HG03097 (cell line): ENCODE measurements around the gene THOC7.

Experiments used
- ATAC-seq: cut with Tn5 transposase; IDR thresholded peaks from one replicate; pipeline ENCODE4 v1.9.1; 2021; ENCODE audit not compliant: unreplicated experiment, low FRiP score

Gene THOC7

DNA sequence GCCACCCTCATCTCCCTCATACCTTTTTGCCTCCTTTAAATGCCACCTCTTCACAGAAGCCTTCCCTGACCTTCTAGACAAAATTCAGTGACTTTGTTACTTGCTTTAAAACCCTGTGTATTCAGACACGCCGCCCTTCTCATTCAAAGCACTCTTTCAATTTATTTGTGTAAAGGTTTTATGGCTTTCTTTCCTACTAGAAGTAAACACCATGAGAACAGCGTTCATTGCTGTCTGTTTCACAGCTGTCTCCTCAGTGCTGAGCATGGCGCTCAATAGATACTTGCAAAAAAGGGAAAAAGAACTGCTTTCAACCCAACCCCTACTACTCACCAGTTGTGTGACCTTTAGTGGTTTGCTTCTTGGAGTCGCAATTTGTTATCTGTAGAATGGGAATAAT is 17.0 kb upstream of the THOC7 start:
- no peak for ATAC-seq

GRCh38 chr3:63878394-63879060 is 14.9 kb upstream of the THOC7 start:
- no peak for ATAC-seq

DNA sequence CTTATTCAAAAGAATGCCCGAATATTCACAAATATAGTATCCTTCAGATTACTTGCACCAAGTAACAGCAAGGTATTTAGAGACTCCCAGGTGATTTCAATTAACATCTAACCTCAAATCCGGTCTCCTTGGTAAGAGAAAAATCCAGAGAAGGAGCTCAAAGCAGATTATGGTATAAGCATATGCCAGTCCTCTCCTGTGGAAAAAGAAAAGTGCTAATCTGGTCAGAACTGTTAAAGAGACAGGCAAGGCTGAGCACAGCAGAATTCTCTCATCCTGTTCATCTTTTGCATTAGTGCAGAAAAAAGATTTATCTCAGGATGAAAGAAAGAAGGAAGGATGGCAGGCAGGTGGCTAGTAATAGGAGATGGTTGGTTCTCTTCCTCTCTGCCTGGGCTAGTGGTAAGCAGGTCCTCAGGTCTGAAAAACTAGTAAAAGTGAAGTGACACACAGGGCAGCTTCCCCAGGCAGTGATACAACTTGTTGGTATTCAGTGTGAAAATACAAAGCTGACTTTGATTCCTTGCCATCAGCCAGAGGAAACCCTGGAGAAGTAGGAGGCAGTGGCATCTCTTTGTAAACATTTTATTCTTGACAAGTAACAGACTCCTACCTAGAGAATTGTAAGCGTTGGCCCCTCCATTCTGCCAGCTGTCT is 14.3 kb upstream of the THOC7 start:
- no peak for ATAC-seq

DNA sequence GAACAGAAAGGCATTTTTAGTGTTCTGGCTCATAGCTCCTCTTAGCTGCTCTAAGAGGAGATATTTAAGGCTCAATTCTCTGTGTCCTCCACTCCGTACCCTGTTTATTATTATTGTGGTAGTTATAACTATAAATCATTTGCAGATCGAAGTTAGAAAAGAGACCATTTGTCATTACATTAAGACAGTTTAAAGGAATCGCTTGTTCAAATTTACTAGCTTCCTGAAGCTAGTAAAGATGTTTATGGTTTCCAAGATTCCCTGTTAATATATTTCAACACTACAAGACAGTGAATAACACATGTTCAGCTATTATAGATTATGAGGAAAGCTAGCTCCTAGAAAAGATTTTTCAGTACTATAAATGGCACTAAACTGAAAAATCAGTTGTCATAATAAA is 12.7 kb upstream of the THOC7 start:
- no peak for ATAC-seq

DNA sequence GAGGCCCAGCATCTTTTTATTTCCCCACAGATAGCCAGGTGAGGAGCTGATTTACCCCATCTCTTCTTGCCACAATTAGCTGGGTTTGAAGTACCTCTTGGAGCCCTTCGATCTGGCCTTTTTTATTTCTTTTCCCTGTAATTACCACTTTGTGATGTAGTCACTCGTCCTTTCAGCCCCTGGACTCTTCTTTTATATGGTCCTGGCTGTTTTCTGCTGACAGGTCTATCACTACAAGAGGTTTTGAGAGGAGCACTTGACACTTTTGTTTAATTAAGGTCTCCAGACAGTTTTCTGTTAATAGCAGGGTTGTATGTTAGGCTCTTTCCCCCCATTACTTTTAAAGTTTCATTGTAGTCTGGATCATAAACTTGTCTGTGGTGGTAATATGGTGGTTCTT is 11.9 kb upstream of the THOC7 start:
- ATAC-seq = no peak

DNA sequence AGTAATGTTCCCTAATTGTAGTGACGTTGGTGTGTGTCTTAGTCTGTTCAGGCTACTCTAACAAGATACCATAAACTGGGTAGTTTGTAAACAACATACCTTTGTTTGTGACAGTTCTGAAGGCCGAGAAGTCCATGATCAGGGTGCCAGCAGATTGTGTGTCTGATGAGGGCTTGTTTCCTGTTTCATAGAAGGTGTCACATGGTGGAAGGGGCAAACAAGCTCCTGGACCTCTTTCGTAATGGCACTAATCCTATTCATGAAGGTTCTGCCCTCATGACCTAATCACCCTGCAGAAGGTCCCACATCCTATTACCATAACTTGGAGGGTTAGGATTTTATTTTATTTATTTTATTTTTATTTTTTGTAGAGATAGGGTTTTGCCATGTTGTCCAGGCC is 11.2 kb upstream of the THOC7 start:
- no peak for ATAC-seq

DNA sequence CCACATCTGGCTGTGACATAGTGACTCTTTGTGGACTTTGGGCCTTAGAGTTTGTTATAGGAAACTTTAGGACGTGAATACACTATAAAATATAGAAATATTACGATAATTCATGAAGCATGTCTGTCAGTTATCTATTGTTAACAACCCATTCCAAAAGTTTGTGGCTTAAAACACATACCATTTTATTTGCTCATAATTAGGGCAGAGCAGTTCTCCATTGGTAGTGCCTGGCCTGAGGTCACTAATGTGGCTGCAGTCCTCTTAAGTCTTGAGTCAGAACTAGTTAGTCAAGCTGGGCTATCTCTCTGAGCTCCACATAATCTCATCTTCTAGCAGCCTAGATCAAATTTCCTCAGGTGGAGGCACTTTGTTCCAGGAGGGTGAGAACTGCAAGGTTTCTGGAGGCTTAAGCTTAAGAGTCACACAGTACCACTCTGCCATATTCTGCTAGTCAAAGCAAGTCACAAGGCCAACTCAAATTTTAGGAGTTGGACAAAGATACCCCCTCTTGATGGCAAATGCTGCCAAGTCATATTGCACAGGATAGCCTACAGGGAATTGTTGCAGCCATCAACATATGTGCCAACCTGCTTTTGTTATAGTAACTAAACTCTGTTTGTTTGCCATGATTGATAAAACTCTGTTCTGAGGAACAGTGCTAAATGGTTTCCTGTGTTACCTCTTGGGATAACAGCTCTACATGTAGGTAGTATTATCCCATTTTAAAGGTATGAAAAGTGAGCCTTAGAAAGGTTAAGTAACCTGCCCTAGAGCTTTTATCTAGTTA is 8.7 kb upstream of the THOC7 start:
- ATAC-seq = no peak

GRCh38 chr3:63870615-63871005 is 7.0 kb upstream of the THOC7 start:
- no peak for ATAC-seq

DNA sequence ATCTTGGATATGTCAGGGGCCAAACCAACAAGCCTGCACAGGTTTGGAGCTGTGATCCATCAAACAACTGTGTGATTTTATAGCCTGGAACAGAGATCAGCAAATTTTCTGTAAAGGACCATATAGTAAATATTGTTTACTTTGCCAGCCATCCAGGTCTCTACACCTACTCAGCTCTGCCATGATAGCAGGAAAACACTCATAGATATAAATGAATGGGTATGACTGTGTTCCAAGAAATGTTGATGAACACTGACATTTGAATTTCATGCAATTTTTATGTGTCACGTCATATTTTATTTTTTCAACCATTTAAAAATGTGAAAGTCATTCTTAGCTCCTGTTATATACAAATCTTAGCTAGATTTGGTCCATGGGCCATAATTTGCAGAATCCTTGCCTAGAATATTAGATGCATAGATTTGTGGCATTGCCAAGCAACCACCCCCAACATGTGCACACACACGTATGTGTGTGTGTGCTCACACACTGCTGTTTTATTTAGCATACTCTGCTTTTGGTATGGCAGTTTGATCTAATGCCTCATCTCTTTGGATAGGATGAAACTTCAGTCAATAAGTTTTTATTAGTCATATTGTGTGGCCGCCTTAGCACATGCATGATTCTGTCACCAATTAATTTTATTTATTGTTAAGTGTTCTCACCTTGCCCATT is 6.5 kb upstream of the THOC7 start:
- no peak for ATAC-seq

DNA sequence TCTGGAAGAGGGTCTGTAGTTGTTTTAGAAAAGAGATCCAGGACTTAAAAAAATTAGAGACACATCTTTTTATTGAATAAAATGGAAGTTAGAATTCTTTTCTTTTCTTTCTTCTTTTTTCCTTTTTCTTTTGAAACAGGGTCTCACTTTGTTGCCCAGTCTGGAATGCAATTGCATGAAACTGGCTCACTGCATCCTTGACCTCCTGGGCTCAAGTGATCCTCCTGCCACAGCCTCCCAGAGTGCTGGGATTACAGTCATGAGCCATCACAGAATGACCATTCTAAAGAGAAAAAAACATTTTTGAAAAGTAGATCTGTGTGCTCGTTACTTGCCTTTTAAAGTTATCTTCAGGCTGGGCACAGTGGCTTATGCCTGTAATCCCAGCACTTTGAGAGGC is 3.6 kb upstream of the THOC7 start:
- ATAC-seq = no peak

- ATAC-seq = no peak
Observed at GRCh38 chr3:63864965-63865327, 1.3 kb upstream of the THOC7 start.

GRCh38 chr3:63864008-63864964 is 681 bp upstream of the THOC7 start:
- peak; percentile 39 for ATAC-seq

GRCh38 chr3:63862804-63863149 is 828 bp downstream of the THOC7 start:
- ATAC-seq = peak; percentile 5

DNA sequence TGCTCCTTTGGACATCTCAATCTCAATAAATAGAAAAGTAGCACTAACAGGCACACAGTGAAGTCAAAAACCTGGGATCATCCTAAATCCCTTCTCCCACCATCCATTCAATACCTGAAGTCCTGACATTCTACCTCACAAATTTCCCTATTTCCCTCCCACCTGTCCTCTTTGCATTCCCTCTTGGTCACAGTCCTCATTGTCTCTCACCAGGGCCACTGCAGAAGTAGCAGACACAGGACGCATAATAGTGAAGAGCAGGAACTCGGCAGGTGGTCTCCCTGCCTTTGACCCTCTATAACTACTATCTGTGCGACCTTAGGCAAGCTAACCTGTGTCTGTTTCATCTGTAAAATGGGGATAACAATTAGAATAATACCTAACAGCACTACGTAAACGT is 2.3 kb downstream of the THOC7 start:
- no peak for ATAC-seq

GRCh38 chr3:63860776-63861175 is 2.8 kb downstream of the THOC7 start:
- no peak for ATAC-seq

GRCh38 chr3:63857311-63857710 is 6.3 kb downstream of the THOC7 start:
- no peak for ATAC-seq

DNA sequence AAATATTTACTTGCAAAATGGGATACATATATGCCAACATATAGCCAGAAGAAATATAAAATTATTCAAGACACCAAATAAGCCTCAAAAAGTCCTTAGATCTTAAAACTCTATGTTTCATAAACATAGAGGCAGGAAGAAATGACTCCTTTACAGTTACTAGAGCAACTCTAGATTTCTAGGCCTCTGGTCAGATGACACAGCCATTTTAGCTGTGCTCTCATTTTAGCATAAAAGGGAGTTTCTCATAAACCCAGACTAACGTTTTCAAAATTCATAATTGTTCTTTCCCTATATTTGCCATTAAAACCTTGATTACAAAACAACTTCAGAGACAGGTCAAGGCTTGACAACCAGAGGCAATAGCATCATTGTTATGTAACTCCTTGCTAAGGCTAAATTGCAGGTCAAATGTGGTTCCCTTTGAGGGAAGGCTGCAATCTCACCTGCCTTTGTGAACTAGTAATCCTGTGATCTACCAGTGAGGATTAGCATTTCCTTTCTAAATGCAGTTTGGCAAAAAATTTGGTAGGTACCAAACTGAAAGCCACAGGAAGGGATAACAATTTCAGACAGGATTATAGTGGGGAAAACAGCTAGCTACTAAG is 8.2 kb downstream of the THOC7 start:
- no peak for ATAC-seq

- ATAC-seq = no peak
Observed at GRCh38 chr3:63853106-63853505, 10.5 kb downstream of the THOC7 start.

GRCh38 chr3:63851287-63851686 is 12.3 kb downstream of the THOC7 start:
- ATAC-seq = no peak

- no peak for ATAC-seq
Observed at GRCh38 chr3:63849175-63849574, 14.4 kb downstream of the THOC7 start.
